SK-N-MC (cell line): Measurements from ENCODE around the gene ACSL6.

Experiments used
- EZH2 ChIP-seq: fragments of 200-600 bp; sonication (generic); IDR thresholded peaks from one replicate; pipeline ENCODE4 v1.6.1; 2017; ENCODE audit warnings: antibody characterized with exemption
- FOXP2 ChIP-seq: optimal IDR thresholded peaks from 2 replicates; pipeline ENCODE3; 2011; ENCODE audit warnings: mild to moderate bottlenecking, moderate library complexity; ENCODE audit not compliant: insufficient read depth; ENCODE audit errors: extremely low read length, control extremely low read depth
- POLR2AphosphoS5 ChIP-seq: IDR thresholded peaks from 2 replicates; pipeline ENCODE4 v1.6.1; 2012; ENCODE audit warnings: mild to moderate bottlenecking, low read depth, low read length, borderline replicate concordance

GRCh38 chr5:132023258-132024116 is 12.0 kb upstream of the ACSL6 start:
- no peak for TF ChIP-seq POLR2AphosphoS5
- TF ChIP-seq EZH2, result no peak
- no peak for TF ChIP-seq FOXP2
